H9 (cell line): ENCODE results near the gene NPC1. TPM values are rescaled to one million over a fixed set of nuclear protein-coding genes. Genes with fewer than 3 reads are reported as not detected.

Source experiments
- DNase-seq: peaks from one replicate; pipeline ENCODE4 v3.0.0-alpha.2; 2017
- H2AFZ ChIP-seq: one replicate; pipeline ENCODE4 v1.6.1; 2013; ENCODE audit warnings: mild to moderate bottlenecking, low read length, control low read depth, moderate library complexity
- H2AK5ac ChIP-seq: 2 replicates; pipeline ENCODE4 v1.6.1; 2013; ENCODE audit warnings: low read length, control low read depth, mixed read lengths; ENCODE audit not compliant: insufficient read length
- H2BK120ac ChIP-seq: one replicate; pipeline ENCODE4 v1.6.1; 2013; ENCODE audit warnings: low read depth, mild to moderate bottlenecking, low read length, control low read depth, inconsistent platforms; ENCODE audit not compliant: poor library complexity, severe bottlenecking
- H2BK12ac ChIP-seq: 2 replicates; pipeline ENCODE4 v1.6.1; 2013; ENCODE audit warnings: low read length, control low read depth, mixed read lengths, low read depth; ENCODE audit not compliant: insufficient read length
- H2BK15ac ChIP-seq: 2 replicates; pipeline ENCODE4 v1.6.1; 2013; ENCODE audit warnings: low read depth, low read length, control low read depth
- H2BK20ac ChIP-seq: one replicate; pipeline ENCODE4 v1.6.1; 2013; ENCODE audit warnings: low read depth, mild to moderate bottlenecking, low read length, control low read depth, inconsistent platforms; ENCODE audit not compliant: poor library complexity, severe bottlenecking
- H2BK5ac ChIP-seq: 2 replicates; pipeline ENCODE4 v1.6.1; 2013; ENCODE audit warnings: low read length, control low read depth, mixed read lengths; ENCODE audit not compliant: insufficient read length
- H3K14ac ChIP-seq: 2 replicates; pipeline ENCODE4 v1.6.1; 2013; ENCODE audit warnings: low read length, control low read depth; ENCODE audit not compliant: insufficient read depth
- H3K18ac ChIP-seq: 2 replicates; pipeline ENCODE4 v1.6.1; 2013; ENCODE audit warnings: low read depth, mild to moderate bottlenecking, mixed read lengths, low read length, control low read depth; ENCODE audit not compliant: insufficient read length
- H3K23ac ChIP-seq: 2 replicates; pipeline ENCODE4 v1.6.1; 2013; ENCODE audit warnings: low read length, control low read depth, mixed read lengths, low read depth; ENCODE audit not compliant: insufficient read length
- H3K23me2 ChIP-seq: 2 replicates; pipeline ENCODE4 v1.6.1; 2013; ENCODE audit warnings: low read depth, mild to moderate bottlenecking, mixed read lengths, low read length, control low read depth; ENCODE audit not compliant: insufficient read length, poor library complexity, severe bottlenecking
- H3K27ac ChIP-seq: 2 replicates; pipeline ENCODE4 v1.5.1; 2013; ENCODE audit warnings: low read length, control low read depth, mixed read lengths, low read depth; ENCODE audit not compliant: insufficient read length
- H3K27me3 ChIP-seq: 2 replicates; pipeline ENCODE4 v1.6.1; 2013; ENCODE audit warnings: low read length, control low read depth, inconsistent platforms; ENCODE audit not compliant: insufficient read depth
- H3K4ac ChIP-seq: 2 replicates; pipeline ENCODE4 v1.6.1; 2013; ENCODE audit warnings: low read depth, mild to moderate bottlenecking, control low read depth, inconsistent platforms, low read length, moderate library complexity
- H3K4me1 ChIP-seq: 2 replicates; pipeline ENCODE4 v1.6.1; 2013; ENCODE audit warnings: low read length, control low read depth, inconsistent platforms; ENCODE audit not compliant: insufficient read depth
- H3K4me2 ChIP-seq: 2 replicates; pipeline ENCODE4 v1.6.1; 2013; ENCODE audit warnings: low read length, control low read depth, mixed read lengths; ENCODE audit not compliant: insufficient read length, insufficient read depth
- H3K56ac ChIP-seq: 2 replicates; pipeline ENCODE4 v1.6.1; 2013; ENCODE audit warnings: low read depth, mild to moderate bottlenecking, mixed read lengths, low read length, control low read depth; ENCODE audit not compliant: insufficient read length
- H3K79me1 ChIP-seq: 2 replicates; pipeline ENCODE4 v1.6.1; 2013; ENCODE audit warnings: low read depth, mild to moderate bottlenecking, moderate library complexity, low read length, control low read depth, inconsistent platforms; ENCODE audit not compliant: insufficient read depth, poor library complexity, severe bottlenecking
- H3K79me2 ChIP-seq: 2 replicates; pipeline ENCODE4 v1.6.1; 2013; ENCODE audit warnings: low read length, control low read depth, inconsistent platforms; ENCODE audit not compliant: insufficient read depth
- H3K9ac ChIP-seq: 2 replicates; pipeline ENCODE4 v1.6.1; 2013; ENCODE audit warnings: low read length, control low read depth, mixed read lengths; ENCODE audit not compliant: insufficient read length; ENCODE audit errors: extremely low read depth
- H3K9me3 ChIP-seq: one replicate; pipeline ENCODE4 v1.6.1; 2013; ENCODE audit warnings: low read depth, low read length, inconsistent platforms; ENCODE audit not compliant: control insufficient read depth
- H3T11ph ChIP-seq: one replicate; pipeline ENCODE4 v1.6.1; 2013; ENCODE audit warnings: mild to moderate bottlenecking, low read length, control low read depth, inconsistent platforms
- H4K20me1 ChIP-seq: one replicate; pipeline ENCODE4 v1.6.1; 2013; ENCODE audit not compliant: control insufficient read depth, insufficient read length, insufficient read depth
- H4K5ac ChIP-seq: 2 replicates; pipeline ENCODE4 v1.6.1; 2013; ENCODE audit warnings: low read depth, mild to moderate bottlenecking, mixed read lengths, low read length, control low read depth; ENCODE audit not compliant: insufficient read length
- H4K8ac ChIP-seq: replicated peaks from 2 replicates; pipeline ENCODE4 v1.6.1; 2013; ENCODE audit warnings: low read length, control low read depth, mixed read lengths, low read depth; ENCODE audit not compliant: insufficient read length
- H4K91ac ChIP-seq: 2 replicates; pipeline ENCODE4 v1.6.1; 2013; ENCODE audit warnings: low read depth, mild to moderate bottlenecking, moderate library complexity, mixed read lengths, low read length, control low read depth; ENCODE audit not compliant: insufficient read length
- H3K27ac Mint-ChIP-seq, 3 experiments: 2 replicates in 2 of 3; 3 replicates in 1 of 3; pipeline ENCODE4 v1.8.0; 2020 to 2021; ENCODE audit warnings: mixed read lengths in 3 of 3, mild to moderate bottlenecking in 1 of 3, moderate library complexity in 1 of 3
- H3K27me3 Mint-ChIP-seq: 2 replicates; pipeline ENCODE4 v1.8.0; 2021; ENCODE audit warnings: low read depth, mild to moderate bottlenecking, moderate library complexity, mixed read lengths
- H3K36me3 Mint-ChIP-seq, 3 experiments: 2 replicates in 2 of 3; 3 replicates in 1 of 3; pipeline ENCODE4 v1.8.0; 2020 to 2021; ENCODE audit warnings: low read depth in 3 of 3, mixed read lengths in 3 of 3; ENCODE audit not compliant: insufficient read depth in 1 of 3
- H3K4me1 Mint-ChIP-seq, 2 experiments: 2 replicates each; pipeline ENCODE4 v1.8.0; 2020; ENCODE audit warnings: mixed read lengths in 2 of 2
- H3K4me3 Mint-ChIP-seq, 2 experiments: 2 replicates in 1 of 2; 3 replicates in 1 of 2; pipeline ENCODE4 v1.8.0; 2020 to 2021; ENCODE audit warnings: mild to moderate bottlenecking in 2 of 2, mixed read lengths in 2 of 2, moderate library complexity in 1 of 2
- H3K9me3 Mint-ChIP-seq, 2 experiments: 2 replicates in 1 of 2; 3 replicates in 1 of 2; pipeline ENCODE4 v1.8.0; 2020; ENCODE audit warnings: mild to moderate bottlenecking in 2 of 2, mixed read lengths in 2 of 2, moderate library complexity in 1 of 2
- WGBS: extraction: QIAGEN DNeasy Blood & Tissue Kit; methylation state at CpG from one replicate; pipeline ENCODE4 v1.1.7; 2013; ENCODE audit warnings: missing lambda C conversion rate, low lambda C conversion rate, mixed read lengths; ENCODE audit not compliant: insufficient read length; ENCODE audit errors: extremely low coverage; 5-methylcytosine and 5-hydroxymethylcytosine counted together
- total RNA-seq: library from RNA; stranded (reverse); gene quantifications from 2 replicates; pipeline ENCODE4 v1.2.1, GENCODE V29; 2021
- TF ChIP-seq, protein P1 (sequence below): fragments of 200-600 bp; sonication (generic); conservative IDR thresholded peaks from 3 replicates; pipeline ENCODE4 v1.8.0; 2021; ENCODE audit warnings: antibody characterized with exemption, mild to moderate bottlenecking

NPC1 gene
- total RNA-seq, 1 experiment from 2014 or later: 24.2 TPM

DNA sequence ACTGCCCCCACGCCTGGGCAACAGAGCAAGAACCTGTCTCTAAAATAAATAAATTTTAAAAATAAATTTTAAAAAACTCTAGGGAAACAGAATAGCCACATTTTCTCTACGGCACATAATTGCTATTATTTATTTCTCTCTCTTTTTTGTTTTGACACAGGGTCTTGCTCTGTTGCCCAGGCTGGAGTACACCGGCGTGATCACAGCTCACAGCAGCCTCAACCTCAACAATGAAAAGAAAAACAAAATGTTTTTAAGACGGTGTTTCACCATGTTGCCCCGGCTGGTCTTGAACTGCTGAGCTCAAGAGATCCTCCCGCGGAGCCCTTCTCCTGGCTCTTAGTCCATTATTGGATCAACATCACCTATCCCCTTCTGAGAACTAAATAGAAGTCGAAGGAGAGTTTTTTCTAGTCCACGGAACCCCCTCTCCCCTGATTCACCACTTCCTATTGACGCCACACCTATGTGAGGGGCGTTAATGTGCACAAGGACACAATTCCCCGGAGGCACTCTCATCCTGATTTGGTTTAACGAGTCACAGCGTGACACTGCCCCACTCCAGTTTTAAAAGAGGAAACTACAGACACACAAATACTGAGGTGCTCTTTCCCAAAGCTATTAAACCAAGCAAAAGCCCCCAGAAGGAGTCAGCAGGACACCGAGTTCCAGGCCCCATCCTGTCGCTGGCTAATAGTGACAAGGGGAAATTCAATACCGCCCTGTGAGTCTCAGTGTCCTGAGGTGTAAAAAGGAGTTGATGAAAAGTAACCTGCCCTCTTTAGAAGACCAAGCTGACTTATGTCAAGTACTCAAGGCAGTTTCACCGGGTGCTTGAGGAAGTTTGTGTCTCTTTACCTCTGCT is 1.1 kb downstream of the NPC1 start:
- Histone ChIP-seq H3K79me1 (no peaks in the 10 kb centered on the region), H4K91ac (no peak overlapping the region), H2BK20ac (no peak overlapping the region), H4K20me1 (no peaks in the 10 kb centered on the region), H4K5ac (no peak overlapping the region), H3K9ac (peak overlapping the region; percentile 90), H2BK12ac (no peak overlapping the region), H4K8ac (no peak overlapping the region), H3K27me3 (no peaks in the 10 kb centered on the region), H3K23me2 (peaks cover 8% of the 10 kb centered on the region), H3K4ac (no peak overlapping the region), H3K4me1 (peaks cover 4% of the 10 kb centered on the region; the same call in 1 of the 2 replicates), H2BK15ac (no peak overlapping the region), H3K14ac (no peak overlapping the region), H3K56ac (no peak overlapping the region), H3K4me2 (peak overlapping the region; percentile 98), H2AFZ (no peak overlapping the region), H3K27ac (no peak overlapping the region), H2AK5ac (no peak overlapping the region), H3K18ac (no peak overlapping the region), H2BK5ac (no peak overlapping the region), H3K79me2 (peaks cover 16% of the 10 kb centered on the region; the same call in 1 of the 2 replicates), H3K23ac (no peak overlapping the region), H3T11ph (no peak overlapping the region), H3K9me3 (no peaks in the 10 kb centered on the region), H2BK120ac (no peak overlapping the region)
- peak overlapping the region in 2 of 3 experiments; percentile 91 to 92; a peak in 4 of 7 replicates for H3K27ac Mint-ChIP-seq
- H3K27me3 Mint-ChIP-seq: peaks cover 5% of the 10 kb centered on the region
- H3K4me3 Mint-ChIP-seq: peak overlapping the region; percentile 92 to 97
- no peaks in the 10 kb centered on the region for H3K9me3 Mint-ChIP-seq
- WGBS: no CpG with 5 or more reads among the region's 19 CpGs
- TF ChIP-seq, protein P1, sequence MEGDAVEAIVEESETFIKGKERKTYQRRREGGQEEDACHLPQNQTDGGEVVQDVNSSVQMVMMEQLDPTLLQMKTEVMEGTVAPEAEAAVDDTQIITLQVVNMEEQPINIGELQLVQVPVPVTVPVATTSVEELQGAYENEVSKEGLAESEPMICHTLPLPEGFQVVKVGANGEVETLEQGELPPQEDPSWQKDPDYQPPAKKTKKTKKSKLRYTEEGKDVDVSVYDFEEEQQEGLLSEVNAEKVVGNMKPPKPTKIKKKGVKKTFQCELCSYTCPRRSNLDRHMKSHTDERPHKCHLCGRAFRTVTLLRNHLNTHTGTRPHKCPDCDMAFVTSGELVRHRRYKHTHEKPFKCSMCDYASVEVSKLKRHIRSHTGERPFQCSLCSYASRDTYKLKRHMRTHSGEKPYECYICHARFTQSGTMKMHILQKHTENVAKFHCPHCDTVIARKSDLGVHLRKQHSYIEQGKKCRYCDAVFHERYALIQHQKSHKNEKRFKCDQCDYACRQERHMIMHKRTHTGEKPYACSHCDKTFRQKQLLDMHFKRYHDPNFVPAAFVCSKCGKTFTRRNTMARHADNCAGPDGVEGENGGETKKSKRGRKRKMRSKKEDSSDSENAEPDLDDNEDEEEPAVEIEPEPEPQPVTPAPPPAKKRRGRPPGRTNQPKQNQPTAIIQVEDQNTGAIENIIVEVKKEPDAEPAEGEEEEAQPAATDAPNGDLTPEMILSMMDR: no peak
- H3K36me3 Mint-ChIP-seq: peaks cover 0 to 6% (median 2%) of the 10 kb centered on the region in 3 experiments; a peak in 3 of 7 replicates
- DNase-seq: no peak
- H3K4me1 Mint-ChIP-seq: peaks cover 27 to 33% of the 10 kb centered on the region in 2 experiments
